Panc1 (cell line): Measurements from ENCODE around the gene TAMALIN. TPM values are rescaled to one million over a fixed set of nuclear protein-coding genes. Genes with fewer than 3 reads are reported as not detected.
A peak's percentile ranks its signal among the peaks of the same experiment; 100 is the strongest.

Experiments
- ATAC-seq: fragments of 200-7000 bp; cut with Tn5 transposase; 2 replicates; pipeline ENCODE4 v1.9.1; 2020; ENCODE audit warnings: mild to moderate bottlenecking, moderate library complexity
- BruUV-seq: library from RNA; stranded (reverse); fragments of 400-500 nt; replicated peaks from 2 replicates; lab custom pipeline; 2021; lab: Mats Ljungman, UMichigan
- CTCF ChIA-PET: fragments of 300-600 bp; sonication (Branson Sonifier 250); formaldehyde crosslinking; loops from one replicate; lab custom pipeline; 2022; ENCODE audit warnings: antibody characterized with exemption; lab: Charles Lee
- POLR2A ChIA-PET: fragments of 300-600 bp; sonication (Branson Sonifier 250); formaldehyde crosslinking; loops from one replicate; lab custom pipeline; 2022; ENCODE audit warnings: antibody characterized with exemption; lab: Charles Lee
- DNase-seq: peaks from one replicate; pipeline ENCODE4 v3.0.0-alpha.2; 2010; ENCODE audit warnings: low read depth, low spot score
- H3K27ac ChIP-seq: 2 replicates; pipeline ENCODE4 v1.5.1; 2011; ENCODE audit warnings: mild to moderate bottlenecking, low read length, inconsistent platforms
- H3K27me3 ChIP-seq: fragments of 200-500 bp; sonication (Bioruptor generic); 2 replicates; pipeline ENCODE4 v1.6.0; 2014; ENCODE audit warnings: low read length, inconsistent platforms; ENCODE audit not compliant: control insufficient read depth, insufficient read depth
- H3K36me3 ChIP-seq: fragments of 200-500 bp; sonication (Bioruptor generic); 2 replicates; pipeline ENCODE4 v1.5.1; 2014; ENCODE audit warnings: inconsistent platforms, mild to moderate bottlenecking, low read length, moderate library complexity; ENCODE audit not compliant: control insufficient read depth, insufficient read depth
- H3K4me1 ChIP-seq: 2 replicates; pipeline ENCODE4 v1.5.1; 2011; ENCODE audit warnings: inconsistent platforms, mild to moderate bottlenecking, low read length, moderate library complexity; ENCODE audit not compliant: control insufficient read depth, insufficient read depth
- H3K4me3 ChIP-seq, 2 experiments: 2 replicates each; pipeline ENCODE4 v1.5.1; 2011 to 2012; ENCODE audit warnings: low read depth in 2 of 2, low read length in 2 of 2, mild to moderate bottlenecking in 2 of 2, inconsistent platforms in 1 of 2, moderate library complexity in 1 of 2
- H3K9me3 ChIP-seq: fragments of 200-500 bp; sonication (Bioruptor generic); 2 replicates; pipeline ENCODE4 v1.5.1; 2014; ENCODE audit warnings: low read depth, mild to moderate bottlenecking, inconsistent platforms, low read length, moderate library complexity; ENCODE audit not compliant: control insufficient read depth, insufficient read depth
- POLR2AphosphoS5 ChIP-seq: IDR thresholded peaks from 2 replicates; pipeline ENCODE4 v1.6.1; 2012; ENCODE audit warnings: mild to moderate bottlenecking, low read depth, low read length, moderate library complexity
- SIN3A ChIP-seq: IDR thresholded peaks from 2 replicates; pipeline ENCODE4 v1.6.1; 2012; ENCODE audit warnings: low read depth, mild to moderate bottlenecking, low read length, moderate library complexity, borderline replicate concordance; ENCODE audit not compliant: insufficient read depth
- TCF7L2 ChIP-seq: IDR thresholded peaks from 2 replicates; pipeline ENCODE4 v1.6.1; 2011; ENCODE audit warnings: mild to moderate bottlenecking, low read depth, low read length, inconsistent platforms
- in situ Hi-C: cut with HindIII; loops from 2 replicates; pipeline ENCODE4 v1.10.0; 2016; ENCODE audit warnings: low sequenced_read_pairs, low pct_unique_long_range_greater_than_20kb
- intact Hi-C: fragments of 100-400 bp; cut with micrococcal nuclease; formaldehyde crosslinking; loops from one replicate; pipeline ENCODE4 v1.10.0; 2022; ENCODE audit not compliant: unreplicated experiment
- total RNA-seq: library from RNA; stranded (reverse); gene quantifications from one replicate; pipeline ENCODE4 v1.2.1, GENCODE V29; 2021; ENCODE audit not compliant: unreplicated experiment
- TF ChIP-seq, protein P1 (sequence below): fragments of 450-650 bp; IDR thresholded peaks from 2 replicates; pipeline ENCODE4 v1.5.1; 2017; ENCODE audit warnings: mild to moderate bottlenecking
- TF ChIP-seq, protein P2 (sequence below), 2 experiments: IDR thresholded peaks; 2 replicates each; pipeline ENCODE4 v1.6.1; 2011 to 2012; ENCODE audit warnings: low read depth in 2 of 2, control low read depth in 1 of 2, low read length in 1 of 2, mild to moderate bottlenecking in 1 of 2, moderate library complexity in 1 of 2; ENCODE audit not compliant: insufficient read depth in 1 of 2

Gene TAMALIN
- total RNA-seq, 1 experiment from 2014 or later, result 0.82 TPM

DNA sequence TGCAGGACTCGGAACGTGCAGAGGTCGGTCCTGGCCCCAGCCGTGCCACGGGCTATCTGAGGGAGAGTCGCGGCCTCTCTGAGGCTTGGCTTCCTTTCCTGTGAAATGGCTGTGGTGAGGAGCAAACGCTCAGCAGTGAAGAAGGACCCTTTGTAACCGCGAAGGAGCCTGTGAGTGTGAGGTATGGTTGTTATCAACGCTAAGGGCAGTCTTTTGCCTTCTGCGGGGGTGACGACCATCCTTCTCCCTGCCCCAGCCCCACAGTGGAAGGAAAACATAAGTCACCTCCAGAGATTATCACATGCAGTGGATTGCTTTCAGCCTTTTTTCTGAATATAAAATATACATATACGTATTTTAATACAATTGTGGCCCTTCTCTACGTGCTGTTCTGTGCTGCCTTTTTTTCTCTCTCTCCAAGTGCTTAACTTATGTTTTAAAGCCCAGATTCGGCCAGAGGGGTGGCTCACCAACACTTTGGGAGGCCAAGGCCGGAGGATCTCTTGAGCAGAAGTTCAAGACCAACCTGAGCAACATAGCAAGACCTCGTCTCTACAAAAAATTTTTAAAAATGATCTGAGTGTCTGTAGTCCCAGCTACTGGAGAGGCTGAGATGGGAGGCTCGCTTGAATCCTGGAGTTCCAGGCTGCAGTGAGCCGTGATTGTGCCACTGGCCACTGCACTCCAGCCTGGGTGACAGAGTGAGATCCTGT lies 17.4 kb downstream of the TAMALIN start:
- H3K4me3 ChIP-seq, result peak overlapping the region; percentile 52 to 73
- in situ Hi-C loops, result no loop called here
- H3K36me3 ChIP-seq, result no peaks in the 10 kb centered on the region
- no peaks in the 10 kb centered on the region for H3K9me3 ChIP-seq
- intact Hi-C loops, result no loop called here
- H3K4me1 ChIP-seq, result peaks cover 6% of the 10 kb centered on the region
- H3K27me3 ChIP-seq, result no peaks in the 10 kb centered on the region
- ChIA-PET CTCF (interaction anchor here (0.6 to 5.8 kb wide), 9 partner anchors 8 to 210 kb away, joined by 3 to 62 read pairs (median 5); no protein-coding TSS in a partner anchor), POLR2A (interaction anchor here (0.6 kb wide), 1 partner anchor 29 kb away, joined by 9 read pairs; no protein-coding TSS in a partner anchor)
- no peak for DNase-seq
- ATAC-seq, result peak; percentile 6
- TF ChIP-seq, protein P1, sequence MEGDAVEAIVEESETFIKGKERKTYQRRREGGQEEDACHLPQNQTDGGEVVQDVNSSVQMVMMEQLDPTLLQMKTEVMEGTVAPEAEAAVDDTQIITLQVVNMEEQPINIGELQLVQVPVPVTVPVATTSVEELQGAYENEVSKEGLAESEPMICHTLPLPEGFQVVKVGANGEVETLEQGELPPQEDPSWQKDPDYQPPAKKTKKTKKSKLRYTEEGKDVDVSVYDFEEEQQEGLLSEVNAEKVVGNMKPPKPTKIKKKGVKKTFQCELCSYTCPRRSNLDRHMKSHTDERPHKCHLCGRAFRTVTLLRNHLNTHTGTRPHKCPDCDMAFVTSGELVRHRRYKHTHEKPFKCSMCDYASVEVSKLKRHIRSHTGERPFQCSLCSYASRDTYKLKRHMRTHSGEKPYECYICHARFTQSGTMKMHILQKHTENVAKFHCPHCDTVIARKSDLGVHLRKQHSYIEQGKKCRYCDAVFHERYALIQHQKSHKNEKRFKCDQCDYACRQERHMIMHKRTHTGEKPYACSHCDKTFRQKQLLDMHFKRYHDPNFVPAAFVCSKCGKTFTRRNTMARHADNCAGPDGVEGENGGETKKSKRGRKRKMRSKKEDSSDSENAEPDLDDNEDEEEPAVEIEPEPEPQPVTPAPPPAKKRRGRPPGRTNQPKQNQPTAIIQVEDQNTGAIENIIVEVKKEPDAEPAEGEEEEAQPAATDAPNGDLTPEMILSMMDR, result no peak; the same call in none of the 2 replicates
- TF ChIP-seq SIN3A (no peak), TCF7L2 (no peak)
- no TSS peak for BruUV-seq
- peak overlapping the region; percentile 57 for H3K27ac ChIP-seq

DNA sequence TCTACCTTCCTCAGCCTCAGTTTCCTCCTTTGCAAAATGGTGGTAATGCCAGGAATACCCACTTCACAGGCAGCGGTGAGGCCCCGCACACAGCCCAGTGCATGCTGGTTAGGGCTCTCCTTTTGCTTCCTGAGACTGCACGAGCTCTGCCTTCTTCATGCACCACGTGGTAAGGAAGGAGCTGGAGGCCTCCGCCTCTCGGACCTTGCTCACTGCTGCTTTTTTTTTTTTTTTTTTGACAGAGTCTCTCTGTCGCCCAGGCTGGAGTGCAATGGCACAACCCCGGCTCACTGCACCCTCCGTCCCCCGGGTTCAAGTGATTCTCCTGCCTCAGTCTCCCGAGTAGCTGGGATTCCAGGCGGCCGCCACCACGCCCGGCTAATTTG lies 18.1 kb downstream of the TAMALIN start:
- no TSS peak for BruUV-seq
- POLR2A ChIA-PET, result interaction anchor here (0.6 kb wide), 1 partner anchor 29 kb away, joined by 9 read pairs; no protein-coding TSS in a partner anchor
- no peak for ATAC-seq
- CTCF ChIA-PET, result interaction anchor here (0.6 to 3.0 kb wide), 25 partner anchors 8 to 886 kb away, joined by 3 to 47 read pairs (median 5); partner anchors contain the start of gene NR4A1
- no peak for TF ChIP-seq SIN3A
- TF ChIP-seq, protein P2, sequence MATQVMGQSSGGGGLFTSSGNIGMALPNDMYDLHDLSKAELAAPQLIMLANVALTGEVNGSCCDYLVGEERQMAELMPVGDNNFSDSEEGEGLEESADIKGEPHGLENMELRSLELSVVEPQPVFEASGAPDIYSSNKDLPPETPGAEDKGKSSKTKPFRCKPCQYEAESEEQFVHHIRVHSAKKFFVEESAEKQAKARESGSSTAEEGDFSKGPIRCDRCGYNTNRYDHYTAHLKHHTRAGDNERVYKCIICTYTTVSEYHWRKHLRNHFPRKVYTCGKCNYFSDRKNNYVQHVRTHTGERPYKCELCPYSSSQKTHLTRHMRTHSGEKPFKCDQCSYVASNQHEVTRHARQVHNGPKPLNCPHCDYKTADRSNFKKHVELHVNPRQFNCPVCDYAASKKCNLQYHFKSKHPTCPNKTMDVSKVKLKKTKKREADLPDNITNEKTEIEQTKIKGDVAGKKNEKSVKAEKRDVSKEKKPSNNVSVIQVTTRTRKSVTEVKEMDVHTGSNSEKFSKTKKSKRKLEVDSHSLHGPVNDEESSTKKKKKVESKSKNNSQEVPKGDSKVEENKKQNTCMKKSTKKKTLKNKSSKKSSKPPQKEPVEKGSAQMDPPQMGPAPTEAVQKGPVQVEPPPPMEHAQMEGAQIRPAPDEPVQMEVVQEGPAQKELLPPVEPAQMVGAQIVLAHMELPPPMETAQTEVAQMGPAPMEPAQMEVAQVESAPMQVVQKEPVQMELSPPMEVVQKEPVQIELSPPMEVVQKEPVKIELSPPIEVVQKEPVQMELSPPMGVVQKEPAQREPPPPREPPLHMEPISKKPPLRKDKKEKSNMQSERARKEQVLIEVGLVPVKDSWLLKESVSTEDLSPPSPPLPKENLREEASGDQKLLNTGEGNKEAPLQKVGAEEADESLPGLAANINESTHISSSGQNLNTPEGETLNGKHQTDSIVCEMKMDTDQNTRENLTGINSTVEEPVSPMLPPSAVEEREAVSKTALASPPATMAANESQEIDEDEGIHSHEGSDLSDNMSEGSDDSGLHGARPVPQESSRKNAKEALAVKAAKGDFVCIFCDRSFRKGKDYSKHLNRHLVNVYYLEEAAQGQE (IDR thresholded peaks at IDR 0.05; ENCODE audit: insufficient read depth in 1 of 2, low read depth in 2 of 2, low read length in 1 of 2), result no peak
- TF ChIP-seq, protein P1, result no peak
- no peak for TF ChIP-seq TCF7L2
- TF ChIP-seq POLR2AphosphoS5, result no peak
- Histone ChIP-seq H3K36me3 (no peaks in the 10 kb centered on the region), H3K27me3 (no peaks in the 10 kb centered on the region), H3K27ac (no peak overlapping the region), H3K4me3 (no peak overlapping the region), H3K9me3 (no peaks in the 10 kb centered on the region), H3K4me1 (peaks cover 6% of the 10 kb centered on the region)
- in situ Hi-C loops (no loop called here), intact Hi-C loops (loop anchor here (1.0 to 5.0 kb wide), 2 partner anchors 58 to 97 kb away; no protein-coding TSS in a partner anchor)
- no peak for DNase-seq
